H9 (cell line): ENCODE data around the gene SCLY. TPM values are rescaled to one million over a fixed set of nuclear protein-coding genes. Genes with fewer than 3 reads are reported as not detected.

Experiments
- DNase-seq: peaks from one replicate; pipeline ENCODE4 v3.0.0-alpha.2; 2017
- H2AFZ ChIP-seq: one replicate; pipeline ENCODE4 v1.6.1; 2013; ENCODE audit warnings: mild to moderate bottlenecking, low read length, control low read depth, moderate library complexity
- H2AK5ac ChIP-seq: 2 replicates; pipeline ENCODE4 v1.6.1; 2013; ENCODE audit warnings: low read length, control low read depth, mixed read lengths; ENCODE audit not compliant: insufficient read length
- H2BK120ac ChIP-seq: one replicate; pipeline ENCODE4 v1.6.1; 2013; ENCODE audit warnings: low read depth, mild to moderate bottlenecking, low read length, control low read depth, inconsistent platforms; ENCODE audit not compliant: poor library complexity, severe bottlenecking
- H2BK12ac ChIP-seq: 2 replicates; pipeline ENCODE4 v1.6.1; 2013; ENCODE audit warnings: low read length, control low read depth, mixed read lengths, low read depth; ENCODE audit not compliant: insufficient read length
- H2BK15ac ChIP-seq: 2 replicates; pipeline ENCODE4 v1.6.1; 2013; ENCODE audit warnings: low read depth, low read length, control low read depth
- H2BK20ac ChIP-seq: one replicate; pipeline ENCODE4 v1.6.1; 2013; ENCODE audit warnings: low read depth, mild to moderate bottlenecking, low read length, control low read depth, inconsistent platforms; ENCODE audit not compliant: poor library complexity, severe bottlenecking
- H2BK5ac ChIP-seq: 2 replicates; pipeline ENCODE4 v1.6.1; 2013; ENCODE audit warnings: low read length, control low read depth, mixed read lengths; ENCODE audit not compliant: insufficient read length
- H3K14ac ChIP-seq: 2 replicates; pipeline ENCODE4 v1.6.1; 2013; ENCODE audit warnings: low read length, control low read depth; ENCODE audit not compliant: insufficient read depth
- H3K18ac ChIP-seq: 2 replicates; pipeline ENCODE4 v1.6.1; 2013; ENCODE audit warnings: low read depth, mild to moderate bottlenecking, mixed read lengths, low read length, control low read depth; ENCODE audit not compliant: insufficient read length
- H3K23ac ChIP-seq: 2 replicates; pipeline ENCODE4 v1.6.1; 2013; ENCODE audit warnings: low read length, control low read depth, mixed read lengths, low read depth; ENCODE audit not compliant: insufficient read length
- H3K23me2 ChIP-seq: 2 replicates; pipeline ENCODE4 v1.6.1; 2013; ENCODE audit warnings: low read depth, mild to moderate bottlenecking, mixed read lengths, low read length, control low read depth; ENCODE audit not compliant: insufficient read length, poor library complexity, severe bottlenecking
- H3K27ac ChIP-seq: 2 replicates; pipeline ENCODE4 v1.5.1; 2013; ENCODE audit warnings: low read length, control low read depth, mixed read lengths, low read depth; ENCODE audit not compliant: insufficient read length
- H3K27me3 ChIP-seq: 2 replicates; pipeline ENCODE4 v1.6.1; 2013; ENCODE audit warnings: low read length, control low read depth, inconsistent platforms; ENCODE audit not compliant: insufficient read depth
- H3K4ac ChIP-seq: 2 replicates; pipeline ENCODE4 v1.6.1; 2013; ENCODE audit warnings: low read depth, mild to moderate bottlenecking, control low read depth, inconsistent platforms, low read length, moderate library complexity
- H3K4me1 ChIP-seq: 2 replicates; pipeline ENCODE4 v1.6.1; 2013; ENCODE audit warnings: low read length, control low read depth, inconsistent platforms; ENCODE audit not compliant: insufficient read depth
- H3K4me2 ChIP-seq: 2 replicates; pipeline ENCODE4 v1.6.1; 2013; ENCODE audit warnings: low read length, control low read depth, mixed read lengths; ENCODE audit not compliant: insufficient read length, insufficient read depth
- H3K56ac ChIP-seq: 2 replicates; pipeline ENCODE4 v1.6.1; 2013; ENCODE audit warnings: low read depth, mild to moderate bottlenecking, mixed read lengths, low read length, control low read depth; ENCODE audit not compliant: insufficient read length
- H3K79me1 ChIP-seq: 2 replicates; pipeline ENCODE4 v1.6.1; 2013; ENCODE audit warnings: low read depth, mild to moderate bottlenecking, moderate library complexity, low read length, control low read depth, inconsistent platforms; ENCODE audit not compliant: insufficient read depth, poor library complexity, severe bottlenecking
- H3K79me2 ChIP-seq: 2 replicates; pipeline ENCODE4 v1.6.1; 2013; ENCODE audit warnings: low read length, control low read depth, inconsistent platforms; ENCODE audit not compliant: insufficient read depth
- H3K9ac ChIP-seq: 2 replicates; pipeline ENCODE4 v1.6.1; 2013; ENCODE audit warnings: low read length, control low read depth, mixed read lengths; ENCODE audit not compliant: insufficient read length; ENCODE audit errors: extremely low read depth
- H3K9me3 ChIP-seq: one replicate; pipeline ENCODE4 v1.6.1; 2013; ENCODE audit warnings: low read depth, low read length, inconsistent platforms; ENCODE audit not compliant: control insufficient read depth
- H3T11ph ChIP-seq: one replicate; pipeline ENCODE4 v1.6.1; 2013; ENCODE audit warnings: mild to moderate bottlenecking, low read length, control low read depth, inconsistent platforms
- H4K20me1 ChIP-seq: one replicate; pipeline ENCODE4 v1.6.1; 2013; ENCODE audit not compliant: control insufficient read depth, insufficient read length, insufficient read depth
- H4K5ac ChIP-seq: 2 replicates; pipeline ENCODE4 v1.6.1; 2013; ENCODE audit warnings: low read depth, mild to moderate bottlenecking, mixed read lengths, low read length, control low read depth; ENCODE audit not compliant: insufficient read length
- H4K8ac ChIP-seq: replicated peaks from 2 replicates; pipeline ENCODE4 v1.6.1; 2013; ENCODE audit warnings: low read length, control low read depth, mixed read lengths, low read depth; ENCODE audit not compliant: insufficient read length
- H4K91ac ChIP-seq: 2 replicates; pipeline ENCODE4 v1.6.1; 2013; ENCODE audit warnings: low read depth, mild to moderate bottlenecking, moderate library complexity, mixed read lengths, low read length, control low read depth; ENCODE audit not compliant: insufficient read length
- H3K27ac Mint-ChIP-seq, 3 experiments: 2 replicates in 2 of 3; 3 replicates in 1 of 3; pipeline ENCODE4 v1.8.0; 2020 to 2021; ENCODE audit warnings: mixed read lengths in 3 of 3, mild to moderate bottlenecking in 1 of 3, moderate library complexity in 1 of 3
- H3K27me3 Mint-ChIP-seq: 2 replicates; pipeline ENCODE4 v1.8.0; 2021; ENCODE audit warnings: low read depth, mild to moderate bottlenecking, moderate library complexity, mixed read lengths
- H3K36me3 Mint-ChIP-seq, 3 experiments: 2 replicates in 2 of 3; 3 replicates in 1 of 3; pipeline ENCODE4 v1.8.0; 2020 to 2021; ENCODE audit warnings: low read depth in 3 of 3, mixed read lengths in 3 of 3; ENCODE audit not compliant: insufficient read depth in 1 of 3
- H3K4me1 Mint-ChIP-seq, 2 experiments: 2 replicates each; pipeline ENCODE4 v1.8.0; 2020; ENCODE audit warnings: mixed read lengths in 2 of 2
- H3K4me3 Mint-ChIP-seq, 2 experiments: 2 replicates in 1 of 2; 3 replicates in 1 of 2; pipeline ENCODE4 v1.8.0; 2020 to 2021; ENCODE audit warnings: mild to moderate bottlenecking in 2 of 2, mixed read lengths in 2 of 2, moderate library complexity in 1 of 2
- H3K9me3 Mint-ChIP-seq, 2 experiments: 2 replicates in 1 of 2; 3 replicates in 1 of 2; pipeline ENCODE4 v1.8.0; 2020; ENCODE audit warnings: mild to moderate bottlenecking in 2 of 2, mixed read lengths in 2 of 2, moderate library complexity in 1 of 2
- WGBS: extraction: QIAGEN DNeasy Blood & Tissue Kit; methylation state at CpG from one replicate; pipeline ENCODE4 v1.1.7; 2013; ENCODE audit warnings: missing lambda C conversion rate, low lambda C conversion rate, mixed read lengths; ENCODE audit not compliant: insufficient read length; ENCODE audit errors: extremely low coverage; 5-methylcytosine and 5-hydroxymethylcytosine counted together
- total RNA-seq: library from RNA; stranded (reverse); gene quantifications from 2 replicates; pipeline ENCODE4 v1.2.1, GENCODE V29; 2021
- TF ChIP-seq, protein P1 (sequence below): fragments of 200-600 bp; sonication (generic); conservative IDR thresholded peaks from 3 replicates; pipeline ENCODE4 v1.8.0; 2021; ENCODE audit warnings: antibody characterized with exemption, mild to moderate bottlenecking

The SCLY gene
- total RNA-seq, 1 experiment from 2014 or later, result 55.3 TPM

DNA sequence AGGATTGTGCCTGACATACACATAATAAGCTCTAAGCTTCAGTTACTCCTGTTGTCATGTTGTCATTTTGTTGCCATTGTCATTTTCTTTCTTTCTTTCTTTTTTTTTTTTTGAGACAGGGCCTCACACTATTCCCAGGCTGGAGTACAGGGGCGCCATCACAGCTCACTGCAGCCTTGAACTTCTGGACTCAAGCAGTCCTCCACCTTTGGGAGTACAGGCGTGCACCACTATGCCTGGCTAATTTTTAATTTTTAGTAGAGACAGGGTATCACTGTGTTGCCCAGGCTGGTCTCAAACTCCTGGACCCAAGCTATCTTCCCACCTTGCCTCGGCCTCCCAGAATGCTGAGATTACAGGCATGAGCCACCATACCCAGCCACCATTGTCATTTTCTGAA is 30.9 kb upstream of the SCLY start:
- Histone ChIP-seq H2BK12ac (no peak overlapping the region), H4K8ac (no peak overlapping the region), H3K23me2 (no peaks in the 10 kb centered on the region), H3K27ac (no peak overlapping the region), H3K14ac (no peak overlapping the region), H3K4ac (no peak overlapping the region), H3K18ac (no peak overlapping the region), H3K4me2 (no peak overlapping the region), H4K20me1 (no peaks in the 10 kb centered on the region), H3K27me3 (no peaks in the 10 kb centered on the region), H3K9me3 (no peaks in the 10 kb centered on the region), H3K9ac (no peak overlapping the region), H4K91ac (no peak overlapping the region), H2BK120ac (no peak overlapping the region), H4K5ac (no peak overlapping the region), H3K4me1 (no peaks in the 10 kb centered on the region; the same call in 1 of the 2 replicates), H3T11ph (no peak overlapping the region), H3K56ac (no peak overlapping the region), H3K79me1 (no peaks in the 10 kb centered on the region), H2BK20ac (no peak overlapping the region), H3K23ac (no peak overlapping the region), H2BK5ac (no peak overlapping the region), H3K79me2 (peaks cover 2% of the 10 kb centered on the region; the same call in 1 of the 2 replicates), H2AFZ (no peak overlapping the region), H2AK5ac (no peak overlapping the region), H2BK15ac (no peak overlapping the region)
- no peak for DNase-seq
- H3K27ac Mint-ChIP-seq, result no peak overlapping the region
- peaks cover 18 to 20% of the 10 kb centered on the region in 2 experiments for H3K4me1 Mint-ChIP-seq
- TF ChIP-seq, protein P1, sequence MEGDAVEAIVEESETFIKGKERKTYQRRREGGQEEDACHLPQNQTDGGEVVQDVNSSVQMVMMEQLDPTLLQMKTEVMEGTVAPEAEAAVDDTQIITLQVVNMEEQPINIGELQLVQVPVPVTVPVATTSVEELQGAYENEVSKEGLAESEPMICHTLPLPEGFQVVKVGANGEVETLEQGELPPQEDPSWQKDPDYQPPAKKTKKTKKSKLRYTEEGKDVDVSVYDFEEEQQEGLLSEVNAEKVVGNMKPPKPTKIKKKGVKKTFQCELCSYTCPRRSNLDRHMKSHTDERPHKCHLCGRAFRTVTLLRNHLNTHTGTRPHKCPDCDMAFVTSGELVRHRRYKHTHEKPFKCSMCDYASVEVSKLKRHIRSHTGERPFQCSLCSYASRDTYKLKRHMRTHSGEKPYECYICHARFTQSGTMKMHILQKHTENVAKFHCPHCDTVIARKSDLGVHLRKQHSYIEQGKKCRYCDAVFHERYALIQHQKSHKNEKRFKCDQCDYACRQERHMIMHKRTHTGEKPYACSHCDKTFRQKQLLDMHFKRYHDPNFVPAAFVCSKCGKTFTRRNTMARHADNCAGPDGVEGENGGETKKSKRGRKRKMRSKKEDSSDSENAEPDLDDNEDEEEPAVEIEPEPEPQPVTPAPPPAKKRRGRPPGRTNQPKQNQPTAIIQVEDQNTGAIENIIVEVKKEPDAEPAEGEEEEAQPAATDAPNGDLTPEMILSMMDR, result no peak
- no CpG with 5 or more reads among the region's 3 CpGs for WGBS
- H3K27me3 Mint-ChIP-seq, result no peaks in the 10 kb centered on the region
- H3K9me3 Mint-ChIP-seq, result no peaks in the 10 kb centered on the region
- peaks cover 12 to 51% (median 30%) of the 10 kb centered on the region in 3 experiments; a peak in 6 of 7 replicates for H3K36me3 Mint-ChIP-seq
- H3K4me3 Mint-ChIP-seq, result no peak overlapping the region
